Measurements from ENCODE around the gene ELAPOR1. TPM values are rescaled to one million over a fixed set of nuclear protein-coding genes. Genes with fewer than 3 reads are reported as not detected.

The ELAPOR1 gene
- total RNA-seq, 1 experiment from 2014 or later = 0.75 TPM

DNA sequence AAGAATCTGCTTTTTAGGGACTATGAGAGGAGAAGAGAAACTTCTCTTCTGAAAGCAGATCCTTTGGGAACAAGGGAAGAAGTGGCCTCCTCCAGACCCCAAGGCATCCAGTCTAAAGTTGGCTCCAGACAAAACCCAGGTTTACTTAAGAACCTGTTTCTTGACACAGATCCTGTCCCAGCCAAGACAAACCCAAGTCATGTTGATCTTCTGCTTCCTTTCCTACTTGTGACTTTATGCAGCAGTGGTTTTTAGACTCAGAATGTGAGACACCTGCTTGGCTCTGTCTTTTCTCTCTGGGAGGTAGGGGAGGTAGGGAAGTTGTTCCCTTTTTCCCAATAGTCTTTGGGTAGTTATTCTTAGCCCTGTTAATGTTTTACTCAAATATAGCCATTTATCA is 38.3 kb downstream of the ELAPOR1 start:
- Mint-ChIP-seq H3K27me3 (ENCODE audit: insufficient read depth, unreplicated experiment) (no peaks in the 10 kb centered on the region), H3K4me3 (ENCODE audit: unreplicated experiment) (no peak overlapping the region), H3K27ac (ENCODE audit: unreplicated experiment) (no peak overlapping the region), H3K36me3 (ENCODE audit: insufficient read depth, unreplicated experiment) (no peaks in the 10 kb centered on the region), H3K4me1 (ENCODE audit: low read depth, unreplicated experiment) (peaks cover 7% of the 10 kb centered on the region), H3K9me3 (ENCODE audit: unreplicated experiment) (no peaks in the 10 kb centered on the region)
- CTCF ChIA-PET = no interaction called here
- peak in 1 of 2 experiments; percentile 18 for DNase-seq
- H3K4me1 ChIP-seq = peaks cover 9% of the 10 kb centered on the region; the same call in 1 of the 2 replicates
- H3K27me3 ChIP-seq (replicated peaks; ENCODE audit: control insufficient read depth, insufficient read depth, low read length) = no peaks in the 10 kb centered on the region
- BruUV-seq (replicated peaks) = no TSS peak
- H3K4me3 ChIP-seq (ENCODE audit: low read depth, low read length) = no peak overlapping the region
- intact Hi-C loops (cut with micrococcal nuclease; ENCODE audit: unreplicated experiment) = no loop called here
- POLR2A ChIA-PET = no interaction called here
- no peaks in the 10 kb centered on the region for H3K36me3 ChIP-seq (ENCODE audit: control insufficient read depth, insufficient read depth, low read length)
- TF ChIP-seq, protein P1, sequence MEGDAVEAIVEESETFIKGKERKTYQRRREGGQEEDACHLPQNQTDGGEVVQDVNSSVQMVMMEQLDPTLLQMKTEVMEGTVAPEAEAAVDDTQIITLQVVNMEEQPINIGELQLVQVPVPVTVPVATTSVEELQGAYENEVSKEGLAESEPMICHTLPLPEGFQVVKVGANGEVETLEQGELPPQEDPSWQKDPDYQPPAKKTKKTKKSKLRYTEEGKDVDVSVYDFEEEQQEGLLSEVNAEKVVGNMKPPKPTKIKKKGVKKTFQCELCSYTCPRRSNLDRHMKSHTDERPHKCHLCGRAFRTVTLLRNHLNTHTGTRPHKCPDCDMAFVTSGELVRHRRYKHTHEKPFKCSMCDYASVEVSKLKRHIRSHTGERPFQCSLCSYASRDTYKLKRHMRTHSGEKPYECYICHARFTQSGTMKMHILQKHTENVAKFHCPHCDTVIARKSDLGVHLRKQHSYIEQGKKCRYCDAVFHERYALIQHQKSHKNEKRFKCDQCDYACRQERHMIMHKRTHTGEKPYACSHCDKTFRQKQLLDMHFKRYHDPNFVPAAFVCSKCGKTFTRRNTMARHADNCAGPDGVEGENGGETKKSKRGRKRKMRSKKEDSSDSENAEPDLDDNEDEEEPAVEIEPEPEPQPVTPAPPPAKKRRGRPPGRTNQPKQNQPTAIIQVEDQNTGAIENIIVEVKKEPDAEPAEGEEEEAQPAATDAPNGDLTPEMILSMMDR (IDR thresholded peaks at IDR 0.05; ENCODE audit: insufficient read depth in 1 of 2, low read depth in 1 of 2, low read length in 1 of 2, severe bottlenecking in 1 of 2, unreplicated experiment in 1 of 2) = no peak
- no peaks in the 10 kb centered on the region for H3K9me3 ChIP-seq

- no peaks in the 10 kb centered on the region for H3K9me3 ChIP-seq
- Mint-ChIP-seq H3K9me3 (ENCODE audit: unreplicated experiment) (no peaks in the 10 kb centered on the region), H3K27me3 (ENCODE audit: insufficient read depth, unreplicated experiment) (no peaks in the 10 kb centered on the region), H3K36me3 (ENCODE audit: insufficient read depth, unreplicated experiment) (no peaks in the 10 kb centered on the region), H3K4me1 (ENCODE audit: low read depth, unreplicated experiment) (peaks cover under 1% of the 10 kb centered on the region), H3K27ac (ENCODE audit: unreplicated experiment) (no peak overlapping the region), H3K4me3 (ENCODE audit: unreplicated experiment) (no peak overlapping the region)
- CTCF ChIA-PET = no interaction called here
- no peaks in the 10 kb centered on the region for H3K27me3 ChIP-seq (replicated peaks; ENCODE audit: control insufficient read depth, insufficient read depth, low read length)
- no peaks in the 10 kb centered on the region; the same call in 1 of the 2 replicates for H3K4me1 ChIP-seq
- no peak overlapping the region for H3K4me3 ChIP-seq (ENCODE audit: low read depth, low read length)
- TF ChIP-seq, protein P1 (IDR thresholded peaks at IDR 0.05; ENCODE audit: insufficient read depth in 1 of 2, low read depth in 1 of 2, low read length in 1 of 2, severe bottlenecking in 1 of 2, unreplicated experiment in 1 of 2) = no peak
- intact Hi-C loops (cut with micrococcal nuclease; ENCODE audit: unreplicated experiment) = no loop called here
- DNase-seq = no peak
- no TSS peak for BruUV-seq (replicated peaks)
- no peaks in the 10 kb centered on the region for H3K36me3 ChIP-seq (ENCODE audit: control insufficient read depth, insufficient read depth, low read length)
- POLR2A ChIA-PET = no interaction called here
Observed at GRCh38 chr1:109156916-109157385, 43.0 kb downstream of the ELAPOR1 start.

GRCh38 chr1:109158433-109158832 is 44.5 kb downstream of the ELAPOR1 start:
- intact Hi-C loops (cut with micrococcal nuclease; ENCODE audit: unreplicated experiment) = no loop called here
- no peaks in the 10 kb centered on the region for H3K36me3 Mint-ChIP-seq (ENCODE audit: insufficient read depth, unreplicated experiment)
- TF ChIP-seq, protein P1 (IDR thresholded peaks at IDR 0.05; ENCODE audit: insufficient read depth in 1 of 2, low read depth in 1 of 2, low read length in 1 of 2, severe bottlenecking in 1 of 2, unreplicated experiment in 1 of 2) = no peak
- no peaks in the 10 kb centered on the region for H3K27me3 Mint-ChIP-seq (ENCODE audit: insufficient read depth, unreplicated experiment)
- Histone ChIP-seq H3K36me3 (ENCODE audit: control insufficient read depth, insufficient read depth, low read length) (no peaks in the 10 kb centered on the region), H3K4me3 (ENCODE audit: low read depth, low read length) (no peak overlapping the region), H3K9me3 (no peaks in the 10 kb centered on the region), H3K27me3 (replicated peaks; ENCODE audit: control insufficient read depth, insufficient read depth, low read length) (no peaks in the 10 kb centered on the region), H3K4me1 (no peaks in the 10 kb centered on the region; the same call in 1 of the 2 replicates)
- H3K4me3 Mint-ChIP-seq (ENCODE audit: unreplicated experiment) = no peak overlapping the region
- ChIA-PET CTCF (interaction anchor here (0.7 kb wide), 1 partner anchor 422 kb away, joined by 5 read pairs; no protein-coding TSS in a partner anchor), POLR2A (no interaction called here)
- H3K9me3 Mint-ChIP-seq (ENCODE audit: unreplicated experiment) = no peaks in the 10 kb centered on the region
- peaks cover 7% of the 10 kb centered on the region for H3K4me1 Mint-ChIP-seq (ENCODE audit: low read depth, unreplicated experiment)
- BruUV-seq (replicated peaks) = no TSS peak
- no peak for DNase-seq
- H3K27ac Mint-ChIP-seq (ENCODE audit: unreplicated experiment) = no peak overlapping the region
